GM12892 (cell line): Measurements from ENCODE around the gene NFAT5.

Experiments used
- DNase-seq: peaks from one replicate; pipeline ENCODE4 v3.0.0; 2011; ENCODE audit not compliant: insufficient read length
- FAIRE-seq: peaks from 2 replicates; lab custom pipeline; 2011; peaks lifted over from hg19 to GRCh38; lab: Jason Lieb, UNC
- POLR2A ChIP-seq: IDR thresholded peaks from 2 replicates; pipeline ENCODE4 v1.6.1; 2011; ENCODE audit warnings: low read depth, low read length, control low read depth
- POLR2AphosphoS5 ChIP-seq: IDR thresholded peaks from 2 replicates; pipeline ENCODE4 v1.6.1; 2011; ENCODE audit warnings: low read depth, low read length, control low read depth
- TAF1 ChIP-seq: IDR thresholded peaks from 2 replicates; pipeline ENCODE4 v1.6.1; 2011; ENCODE audit warnings: low read depth, mild to moderate bottlenecking, control low read depth, low read length, borderline replicate concordance

The NFAT5 gene

GRCh38 chr16:69669577-69669976 is 103.8 kb downstream of the NFAT5 start:
- DNase-seq (no peak), FAIRE-seq (no peak)
- TF ChIP-seq POLR2AphosphoS5, result no peak
- no peak for TF ChIP-seq POLR2A
- TF ChIP-seq TAF1, result no peak

- DNase-seq (no peak), FAIRE-seq (no peak)
- TF ChIP-seq TAF1, result no peak
- no peak for TF ChIP-seq POLR2A
- TF ChIP-seq POLR2AphosphoS5, result no peak
Observed at GRCh38 chr16:69672315-69672997, 106.7 kb downstream of the NFAT5 start.

- DNase-seq (no peak), FAIRE-seq (no peak)
- TF ChIP-seq POLR2AphosphoS5, result no peak
- TF ChIP-seq POLR2A, result no peak
- TF ChIP-seq TAF1, result no peak
Observed at GRCh38 chr16:69672998-69673713, 107.4 kb downstream of the NFAT5 start.

GRCh38 chr16:69680358-69680757 is 114.6 kb downstream of the NFAT5 start:
- TF ChIP-seq POLR2A, result no peak
- no peak for TF ChIP-seq POLR2AphosphoS5
- TF ChIP-seq TAF1, result no peak
- DNase-seq, result no peak
- FAIRE-seq, result no peak

GRCh38 chr16:69688589-69688988 is 122.8 kb downstream of the NFAT5 start:
- FAIRE-seq (no peak), DNase-seq (no peak)
- TF ChIP-seq POLR2AphosphoS5 (no peak), TAF1 (no peak), POLR2A (no peak)

- TF ChIP-seq TAF1 (no peak), POLR2A (no peak)
- DNase-seq, result no peak
- no peak for FAIRE-seq
Observed at GRCh38 chr16:69691980-69692911, 126.5 kb downstream of the NFAT5 start.

- no peak for FAIRE-seq
- no peak for DNase-seq
- no peak for TF ChIP-seq POLR2AphosphoS5
- no peak for TF ChIP-seq TAF1
- no peak for TF ChIP-seq POLR2A
Observed at GRCh38 chr16:69693916-69694315, 128.2 kb downstream of the NFAT5 start.

- TF ChIP-seq TAF1 (no peak), POLR2AphosphoS5 (no peak), POLR2A (no peak)
- FAIRE-seq (no peak), DNase-seq (no peak)
Observed at GRCh38 chr16:69698404-69698803, 132.6 kb downstream of the NFAT5 start.

- DNase-seq (no peak), FAIRE-seq (no peak)
- TF ChIP-seq TAF1 (no peak), POLR2A (no peak), POLR2AphosphoS5 (no peak)
Observed at GRCh38 chr16:69699915-69700314, 134.1 kb downstream of the NFAT5 start.

- no peak for FAIRE-seq
- TF ChIP-seq POLR2AphosphoS5 (no peak), TAF1 (no peak), POLR2A (no peak)
- no peak for DNase-seq
Observed at GRCh38 chr16:69701452-69701851, 135.7 kb downstream of the NFAT5 start.

- DNase-seq, result no peak
- TF ChIP-seq POLR2AphosphoS5, result no peak
- no peak for TF ChIP-seq TAF1
- TF ChIP-seq POLR2A, result no peak
- FAIRE-seq, result no peak
Observed at GRCh38 chr16:69701866-69702265, 136.1 kb downstream of the NFAT5 start.

GRCh38 chr16:69703638-69704037 is 137.9 kb downstream of the NFAT5 start:
- FAIRE-seq (no peak), DNase-seq (no peak)
- TF ChIP-seq POLR2A (no peak), TAF1 (no peak), POLR2AphosphoS5 (no peak)
